ENCODE measurements around the gene CAMK2B.
A peak's percentile ranks its signal among the peaks of the same experiment; 100 is the strongest.

CAMK2B gene

DNA sequence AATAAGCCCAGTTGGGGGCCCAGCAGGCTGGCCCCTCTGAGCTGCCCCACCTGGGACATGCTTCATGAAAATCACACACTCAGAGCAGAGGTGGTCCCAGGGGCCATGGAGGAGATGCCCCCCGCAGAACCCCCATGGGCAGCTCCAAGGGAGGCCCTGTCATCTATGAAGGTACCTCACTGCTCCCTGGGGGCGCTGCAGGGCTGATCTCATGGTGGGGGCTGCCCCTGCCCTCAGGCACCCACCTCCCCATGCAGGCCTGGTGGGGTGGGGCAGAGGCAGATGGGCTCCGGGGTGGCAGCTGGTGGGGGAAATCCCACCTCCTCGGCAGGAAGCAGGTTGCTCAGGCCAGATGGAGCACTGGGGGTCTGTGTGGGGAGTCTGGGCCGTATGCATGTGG lies 64.2 kb downstream of the CAMK2B start:
- H2BK5ac ChIP-seq (ENCODE audit: low read length) = no peak overlapping the region
- DNase-seq = no peak
- no peak overlapping the region for H2BK15ac ChIP-seq (replicated peaks; ENCODE audit: low read depth)
- H3K9ac ChIP-seq (ENCODE audit: low read length) = no peak overlapping the region
- H4K5ac ChIP-seq (ENCODE audit: low read length) = no peak overlapping the region
- H3K4me3 ChIP-seq (ENCODE audit: low read length) = no peak overlapping the region
- H3K4ac ChIP-seq (ENCODE audit: low read depth, low read length) = no peak overlapping the region
- H3K18ac ChIP-seq (ENCODE audit: low read length) = no peak overlapping the region
- H3K36me3 ChIP-seq (ENCODE audit: control insufficient read depth, insufficient read depth, low read length) = no peaks in the 10 kb centered on the region
- no peak overlapping the region for H3K23ac ChIP-seq (ENCODE audit: low read length)
- H2BK120ac ChIP-seq (ENCODE audit: low read depth, low read length) = no peak overlapping the region
- H3K79me2 ChIP-seq (ENCODE audit: control insufficient read depth, insufficient read depth, low read length) = no peaks in the 10 kb centered on the region
- no peak overlapping the region for H3K27ac ChIP-seq (ENCODE audit: low read depth, low read length)
- WGBS (ENCODE audit: extremely low coverage, insufficient coverage, low lambda C conversion rate) = no CpG with 5 or more reads among the region's 5 CpGs
- no peaks in the 10 kb centered on the region for H3K79me1 ChIP-seq (ENCODE audit: low read length)
- no peaks in the 10 kb centered on the region for H3K27me3 ChIP-seq (ENCODE audit: insufficient read depth, low read length, poor library complexity)
- H4K8ac ChIP-seq (ENCODE audit: low read depth, low read length) = no peak overlapping the region
- no peak overlapping the region for H2AK5ac ChIP-seq (ENCODE audit: low read length)
- no peak overlapping the region for H3K56ac ChIP-seq (ENCODE audit: low read length)
- no peaks in the 10 kb centered on the region for H3K4me1 ChIP-seq (ENCODE audit: control insufficient read depth, low read depth, low read length)
- no peak overlapping the region for H3K4me2 ChIP-seq (ENCODE audit: low read length)

GRCh38 chr7:44259547-44260457 lies 65.6 kb downstream of the CAMK2B start:
- no peak overlapping the region for H2BK120ac ChIP-seq (ENCODE audit: low read depth, low read length)
- no peak overlapping the region for H4K8ac ChIP-seq (ENCODE audit: low read depth, low read length)
- H3K4me2 ChIP-seq (ENCODE audit: low read length) = no peak overlapping the region
- WGBS (ENCODE audit: extremely low coverage, insufficient coverage, low lambda C conversion rate) = no CpG with 5 or more reads among the region's 18 CpGs
- H4K5ac ChIP-seq (ENCODE audit: low read length) = no peak overlapping the region
- no peaks in the 10 kb centered on the region for H3K4me1 ChIP-seq (ENCODE audit: control insufficient read depth, low read depth, low read length)
- no peak overlapping the region for H3K23ac ChIP-seq (ENCODE audit: low read length)
- DNase-seq = no peak
- H3K79me2 ChIP-seq (ENCODE audit: control insufficient read depth, insufficient read depth, low read length) = no peaks in the 10 kb centered on the region
- no peak overlapping the region for H3K27ac ChIP-seq (ENCODE audit: low read depth, low read length)
- H3K18ac ChIP-seq (ENCODE audit: low read length) = no peak overlapping the region
- no peaks in the 10 kb centered on the region for H3K79me1 ChIP-seq (ENCODE audit: low read length)
- H3K4ac ChIP-seq (ENCODE audit: low read depth, low read length) = no peak overlapping the region
- H3K27me3 ChIP-seq (ENCODE audit: insufficient read depth, low read length, poor library complexity) = no peaks in the 10 kb centered on the region
- no peak overlapping the region for H2BK15ac ChIP-seq (replicated peaks; ENCODE audit: low read depth)
- H3K4me3 ChIP-seq (ENCODE audit: low read length) = no peak overlapping the region
- H2AK5ac ChIP-seq (ENCODE audit: low read length) = no peak overlapping the region
- H2BK5ac ChIP-seq (ENCODE audit: low read length) = no peak overlapping the region
- H3K56ac ChIP-seq (ENCODE audit: low read length) = peak overlapping the region; percentile 25
- H3K36me3 ChIP-seq (ENCODE audit: control insufficient read depth, insufficient read depth, low read length) = no peaks in the 10 kb centered on the region
- H3K9ac ChIP-seq (ENCODE audit: low read length) = no peak overlapping the region

- H2AK5ac ChIP-seq (ENCODE audit: low read length) = no peak overlapping the region
- WGBS (ENCODE audit: extremely low coverage, insufficient coverage, low lambda C conversion rate) = no CpG with 5 or more reads among the region's 14 CpGs
- no peak overlapping the region for H4K5ac ChIP-seq (ENCODE audit: low read length)
- no peaks in the 10 kb centered on the region for H3K79me2 ChIP-seq (ENCODE audit: control insufficient read depth, insufficient read depth, low read length)
- no peak overlapping the region for H3K4me3 ChIP-seq (ENCODE audit: low read length)
- no peaks in the 10 kb centered on the region for H3K36me3 ChIP-seq (ENCODE audit: control insufficient read depth, insufficient read depth, low read length)
- H3K27me3 ChIP-seq (ENCODE audit: insufficient read depth, low read length, poor library complexity) = no peaks in the 10 kb centered on the region
- no peak overlapping the region for H2BK15ac ChIP-seq (replicated peaks; ENCODE audit: low read depth)
- H2BK5ac ChIP-seq (ENCODE audit: low read length) = no peak overlapping the region
- no peak overlapping the region for H3K23ac ChIP-seq (ENCODE audit: low read length)
- H4K8ac ChIP-seq (ENCODE audit: low read depth, low read length) = no peak overlapping the region
- H3K79me1 ChIP-seq (ENCODE audit: low read length) = no peaks in the 10 kb centered on the region
- no peak overlapping the region for H3K27ac ChIP-seq (ENCODE audit: low read depth, low read length)
- H3K9ac ChIP-seq (ENCODE audit: low read length) = no peak overlapping the region
- H3K4me1 ChIP-seq (ENCODE audit: control insufficient read depth, low read depth, low read length) = no peaks in the 10 kb centered on the region
- H3K18ac ChIP-seq (ENCODE audit: low read length) = no peak overlapping the region
- no peak overlapping the region for H2BK120ac ChIP-seq (ENCODE audit: low read depth, low read length)
- no peak overlapping the region for H3K4me2 ChIP-seq (ENCODE audit: low read length)
- no peak for DNase-seq
- H3K4ac ChIP-seq (ENCODE audit: low read depth, low read length) = no peak overlapping the region
- no peak overlapping the region for H3K56ac ChIP-seq (ENCODE audit: low read length)
These were observed 66.4 kb downstream of the CAMK2B start for GRCh38 chr7:44258865-44259546.

GRCh38 chr7:44258423-44258760 lies 67.0 kb downstream of the CAMK2B start:
- Histone ChIP-seq H3K4me1 (ENCODE audit: control insufficient read depth, low read depth, low read length) (no peaks in the 10 kb centered on the region), H3K18ac (ENCODE audit: low read length) (no peak overlapping the region), H3K4ac (ENCODE audit: low read depth, low read length) (no peak overlapping the region), H3K79me1 (ENCODE audit: low read length) (no peaks in the 10 kb centered on the region), H4K5ac (ENCODE audit: low read length) (no peak overlapping the region), H3K9ac (ENCODE audit: low read length) (no peak overlapping the region), H2BK5ac (ENCODE audit: low read length) (no peak overlapping the region), H3K23ac (ENCODE audit: low read length) (no peak overlapping the region), H3K27me3 (ENCODE audit: insufficient read depth, low read length, poor library complexity) (no peaks in the 10 kb centered on the region), H3K36me3 (ENCODE audit: control insufficient read depth, insufficient read depth, low read length) (no peaks in the 10 kb centered on the region), H3K79me2 (ENCODE audit: control insufficient read depth, insufficient read depth, low read length) (no peaks in the 10 kb centered on the region), H2AK5ac (ENCODE audit: low read length) (no peak overlapping the region), H3K4me3 (ENCODE audit: low read length) (no peak overlapping the region), H3K27ac (ENCODE audit: low read depth, low read length) (no peak overlapping the region), H2BK120ac (ENCODE audit: low read depth, low read length) (no peak overlapping the region), H4K8ac (ENCODE audit: low read depth, low read length) (no peak overlapping the region), H2BK15ac (replicated peaks; ENCODE audit: low read depth) (no peak overlapping the region), H3K56ac (ENCODE audit: low read length) (no peak overlapping the region), H3K4me2 (ENCODE audit: low read length) (no peak overlapping the region)
- no CpG with 5 or more reads among the region's 4 CpGs for WGBS (ENCODE audit: extremely low coverage, insufficient coverage, low lambda C conversion rate)
- no peak for DNase-seq

GRCh38 chr7:44257618-44258422 lies 67.6 kb downstream of the CAMK2B start:
- Histone ChIP-seq H2BK120ac (ENCODE audit: low read depth, low read length) (no peak overlapping the region), H4K5ac (ENCODE audit: low read length) (no peak overlapping the region), H3K4ac (ENCODE audit: low read depth, low read length) (no peak overlapping the region), H2BK5ac (ENCODE audit: low read length) (no peak overlapping the region), H2AK5ac (ENCODE audit: low read length) (no peak overlapping the region), H3K36me3 (ENCODE audit: control insufficient read depth, insufficient read depth, low read length) (no peaks in the 10 kb centered on the region), H3K4me2 (ENCODE audit: low read length) (no peak overlapping the region), H3K56ac (ENCODE audit: low read length) (no peak overlapping the region), H3K27me3 (ENCODE audit: insufficient read depth, low read length, poor library complexity) (no peaks in the 10 kb centered on the region), H3K9ac (ENCODE audit: low read length) (no peak overlapping the region), H3K4me3 (ENCODE audit: low read length) (no peak overlapping the region), H3K79me1 (ENCODE audit: low read length) (no peaks in the 10 kb centered on the region), H4K8ac (ENCODE audit: low read depth, low read length) (no peak overlapping the region), H3K27ac (ENCODE audit: low read depth, low read length) (no peak overlapping the region), H3K4me1 (ENCODE audit: control insufficient read depth, low read depth, low read length) (no peaks in the 10 kb centered on the region), H2BK15ac (replicated peaks; ENCODE audit: low read depth) (no peak overlapping the region), H3K79me2 (ENCODE audit: control insufficient read depth, insufficient read depth, low read length) (no peaks in the 10 kb centered on the region), H3K23ac (ENCODE audit: low read length) (no peak overlapping the region), H3K18ac (ENCODE audit: low read length) (no peak overlapping the region)
- no CpG with 5 or more reads among the region's 18 CpGs for WGBS (ENCODE audit: extremely low coverage, insufficient coverage, low lambda C conversion rate)
- DNase-seq = peak; percentile 52
